ENCODE results near the gene TOX2. TPM values are rescaled to one million over a fixed set of nuclear protein-coding genes. Genes with fewer than 3 reads are reported as not detected.

TOX2 gene
- total and polyA plus RNA-seq, 4 donors: 1.2 to 15.4 (median 9.0) TPM

DNA sequence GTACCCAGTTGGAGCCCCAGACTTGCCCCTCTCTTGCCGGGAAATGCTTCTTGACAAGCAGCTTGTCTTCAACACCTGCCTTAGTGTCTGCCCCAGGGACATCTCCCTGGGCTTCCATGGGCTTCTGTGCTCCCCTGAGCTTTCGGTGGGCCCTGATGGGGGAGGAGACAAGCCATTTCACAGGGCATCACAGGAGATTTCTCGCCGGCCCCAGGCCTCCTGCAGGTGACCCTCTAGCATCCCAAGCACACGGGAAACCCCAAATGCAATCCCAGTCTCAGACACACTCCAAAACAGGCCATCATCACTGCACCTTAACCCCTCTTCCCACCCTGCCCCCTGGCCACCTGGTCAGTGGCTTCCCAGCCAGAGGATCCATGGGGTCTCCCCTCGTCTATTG lies 197.8 kb downstream of the TOX2 start:
- H3K36me3 ChIP-seq (ENCODE audit: control insufficient read depth, insufficient read depth, low read length): no peaks in the 10 kb centered on the region
- WGBS (ENCODE audit: insufficient coverage): 79% methylated on average over 3 of the region's 6 CpGs
- H3K4me1 ChIP-seq (ENCODE audit: control insufficient read depth, insufficient read depth, low read length): peaks cover 5% of the 10 kb centered on the region
- H3K4me3 ChIP-seq (ENCODE audit: low read depth, low read length): no peak overlapping the region
- no peak for DNase-seq (ENCODE audit: low read depth in 4 of 6, low spot score in 6 of 6)
- H3K9me3 ChIP-seq (ENCODE audit: control insufficient read depth, insufficient read depth, low read length): no peaks in the 10 kb centered on the region
- no peak overlapping the region for H3K27ac ChIP-seq (ENCODE audit: low read depth, low read length)
- H3K27me3 ChIP-seq (ENCODE audit: control insufficient read depth, insufficient read depth, low read length): peaks cover 21% of the 10 kb centered on the region

DNA sequence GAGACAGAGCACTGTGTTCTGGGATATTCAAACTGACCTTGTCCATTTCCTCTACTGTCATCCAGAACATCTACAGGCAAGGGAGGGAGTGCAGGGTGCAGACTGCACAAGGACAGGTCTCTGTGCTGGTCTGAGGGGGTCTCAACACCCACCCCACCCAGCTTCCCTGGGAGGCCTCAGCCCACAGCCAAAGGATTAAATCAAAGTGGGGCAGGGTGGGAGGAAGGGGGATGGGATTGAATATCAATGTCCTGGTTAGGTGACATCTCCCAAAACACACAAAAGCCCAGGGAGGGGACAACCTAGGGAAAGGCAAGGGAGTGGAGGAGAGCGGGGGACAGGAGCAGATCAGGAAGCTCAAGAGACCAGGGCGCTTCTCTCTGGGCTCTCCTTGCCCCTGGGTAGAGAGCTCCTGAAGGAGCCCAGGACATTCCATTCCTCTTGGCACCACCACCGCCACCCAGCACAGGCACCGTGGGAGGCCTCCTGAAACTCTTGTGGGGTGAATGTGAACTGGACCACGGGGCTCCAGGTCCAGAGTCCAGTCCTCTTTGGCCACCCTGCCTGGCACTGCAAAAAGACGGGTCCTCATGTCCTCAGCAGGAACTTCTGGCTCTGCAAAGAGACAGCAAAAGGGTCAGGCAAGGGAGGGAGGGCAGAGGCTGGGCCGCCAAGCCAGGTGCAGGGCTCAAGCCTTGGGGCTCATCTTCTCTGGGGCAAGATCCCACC lies 198.4 kb downstream of the TOX2 start:
- peaks cover 5% of the 10 kb centered on the region for H3K4me1 ChIP-seq (ENCODE audit: control insufficient read depth, insufficient read depth, low read length)
- peaks cover 20% of the 10 kb centered on the region for H3K27me3 ChIP-seq (ENCODE audit: control insufficient read depth, insufficient read depth, low read length)
- 74% methylated on average over 5 of the region's 7 CpGs for WGBS (ENCODE audit: insufficient coverage)
- H3K27ac ChIP-seq (ENCODE audit: low read depth, low read length): no peak overlapping the region
- no peaks in the 10 kb centered on the region for H3K36me3 ChIP-seq (ENCODE audit: control insufficient read depth, insufficient read depth, low read length)
- DNase-seq (ENCODE audit: low read depth in 4 of 6, low spot score in 6 of 6): no peak
- H3K9me3 ChIP-seq (ENCODE audit: control insufficient read depth, insufficient read depth, low read length): no peaks in the 10 kb centered on the region
- no peak overlapping the region for H3K4me3 ChIP-seq (ENCODE audit: low read depth, low read length)

DNA sequence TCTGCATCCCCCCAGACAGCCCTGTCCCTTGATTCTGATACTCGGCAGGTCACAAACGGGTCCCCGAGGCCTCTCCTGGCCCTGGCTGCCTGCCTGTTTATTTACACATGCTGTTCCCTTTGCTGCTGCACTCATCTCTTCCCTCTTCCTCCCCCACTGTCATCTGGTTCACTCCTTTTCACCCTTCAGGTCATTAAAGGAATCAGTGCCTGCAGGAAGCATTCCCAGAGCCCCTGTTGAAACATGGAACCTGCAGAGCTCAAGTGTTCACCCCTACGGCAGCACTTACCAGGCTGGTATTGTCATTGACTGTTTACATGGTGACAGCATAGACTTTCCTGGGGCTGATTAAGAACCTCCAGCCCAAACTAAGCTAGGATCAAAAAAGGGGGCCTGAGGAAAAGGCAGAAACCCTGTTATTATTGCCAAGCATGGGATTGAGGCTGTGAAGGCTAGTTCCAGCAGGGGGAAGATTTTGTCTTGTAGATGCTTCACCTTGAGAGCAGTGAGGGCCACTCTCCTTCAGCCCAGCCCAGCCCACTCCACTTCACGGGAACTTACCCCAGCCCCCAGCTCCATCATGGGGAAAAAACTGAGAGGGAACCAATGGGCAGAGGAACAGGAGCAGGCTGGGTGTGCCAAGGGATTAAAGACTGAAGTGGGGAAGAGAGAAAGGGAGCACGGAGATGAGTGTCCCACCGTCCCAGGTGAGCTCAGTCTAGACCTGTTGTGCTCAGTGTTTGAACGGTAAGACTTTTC lies 199.1 kb downstream of the TOX2 start:
- Histone ChIP-seq H3K27me3 (ENCODE audit: control insufficient read depth, insufficient read depth, low read length) (peaks cover 17% of the 10 kb centered on the region), H3K36me3 (ENCODE audit: control insufficient read depth, insufficient read depth, low read length) (no peaks in the 10 kb centered on the region), H3K27ac (ENCODE audit: low read depth, low read length) (no peak overlapping the region), H3K4me1 (ENCODE audit: control insufficient read depth, insufficient read depth, low read length) (peaks cover 5% of the 10 kb centered on the region), H3K9me3 (ENCODE audit: control insufficient read depth, insufficient read depth, low read length) (no peaks in the 10 kb centered on the region), H3K4me3 (ENCODE audit: low read depth, low read length) (no peak overlapping the region)
- DNase-seq (ENCODE audit: low read depth in 4 of 6, low spot score in 6 of 6): no peak
- WGBS (ENCODE audit: insufficient coverage): 52% methylated on average over 8 of the region's 8 CpGs

DNA sequence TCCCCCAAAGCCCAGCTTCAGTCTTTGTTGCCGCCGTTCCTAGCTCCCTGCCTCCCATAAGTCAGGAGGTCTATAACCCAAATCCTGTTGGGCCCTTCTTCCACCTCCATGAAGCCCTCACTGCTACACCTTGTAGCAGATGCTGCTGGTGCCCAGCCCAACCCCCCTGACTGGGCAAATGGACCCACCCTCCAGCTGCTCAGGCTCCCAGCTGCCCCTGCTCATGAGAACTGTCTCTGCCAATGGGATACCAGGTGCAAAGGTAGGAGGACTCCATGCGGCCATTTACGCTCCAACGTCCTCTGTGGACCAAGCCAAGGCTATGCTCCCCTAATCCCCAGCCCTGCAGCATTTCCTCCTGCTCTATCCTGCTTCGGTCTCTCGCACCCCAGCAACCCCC lies 200.5 kb downstream of the TOX2 start:
- WGBS (ENCODE audit: insufficient coverage): 88% methylated on average over 7 of the region's 7 CpGs
- Histone ChIP-seq H3K4me1 (ENCODE audit: control insufficient read depth, insufficient read depth, low read length) (peaks cover 5% of the 10 kb centered on the region), H3K4me3 (ENCODE audit: low read depth, low read length) (no peak overlapping the region), H3K36me3 (ENCODE audit: control insufficient read depth, insufficient read depth, low read length) (no peaks in the 10 kb centered on the region), H3K27me3 (ENCODE audit: control insufficient read depth, insufficient read depth, low read length) (peaks cover 17% of the 10 kb centered on the region), H3K9me3 (ENCODE audit: control insufficient read depth, insufficient read depth, low read length) (no peaks in the 10 kb centered on the region), H3K27ac (ENCODE audit: low read depth, low read length) (no peak overlapping the region)
- DNase-seq (ENCODE audit: low read depth in 4 of 6, low spot score in 6 of 6): no peak

DNA sequence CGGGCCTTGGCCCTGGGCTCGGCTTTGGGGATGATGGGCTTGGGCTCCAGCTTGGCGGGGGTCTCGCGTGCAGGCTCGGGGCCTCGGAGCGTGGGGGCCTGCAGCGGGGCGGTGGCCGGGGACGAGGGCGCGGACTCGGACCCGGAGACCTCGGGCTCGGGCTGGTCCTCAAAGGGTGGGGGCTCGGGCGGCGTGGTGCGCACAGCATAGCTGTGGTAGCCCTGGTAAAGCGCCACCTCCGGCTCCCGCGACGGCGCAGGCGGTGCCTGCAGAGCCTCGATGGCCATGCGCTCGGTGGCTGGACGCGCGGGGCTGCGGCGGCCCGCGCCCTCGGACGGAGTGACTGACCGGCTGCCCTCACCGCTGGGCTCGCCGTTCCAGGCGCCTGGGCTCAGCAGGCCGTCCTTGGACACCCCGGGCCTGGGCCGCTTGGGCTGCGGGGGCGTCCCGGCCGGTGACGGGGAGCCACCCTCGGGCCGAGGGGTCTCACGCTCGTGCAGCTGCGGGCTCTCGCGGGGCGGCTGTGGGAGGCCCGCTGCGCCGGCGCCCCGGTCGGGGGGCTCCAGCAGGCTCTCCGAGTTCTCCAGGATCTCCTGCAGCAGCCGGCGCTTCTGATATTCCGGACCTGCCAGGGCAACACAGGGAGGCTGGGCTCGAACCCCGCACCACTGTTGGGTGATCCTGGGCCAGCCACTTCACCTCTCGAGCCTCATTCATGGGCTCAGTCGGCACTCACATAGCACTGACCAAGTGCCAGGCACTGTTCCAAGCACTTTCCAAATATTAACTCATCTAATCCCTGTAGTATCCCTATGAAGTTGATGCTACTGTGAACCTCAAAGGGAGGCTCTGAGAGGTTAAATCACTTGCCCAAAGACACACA lies 201.4 kb downstream of the TOX2 start:
- Histone ChIP-seq H3K9me3 (ENCODE audit: control insufficient read depth, insufficient read depth, low read length) (no peaks in the 10 kb centered on the region), H3K27ac (ENCODE audit: low read depth, low read length) (no peak overlapping the region), H3K4me3 (ENCODE audit: low read depth, low read length) (no peak overlapping the region), H3K27me3 (ENCODE audit: control insufficient read depth, insufficient read depth, low read length) (peaks cover 17% of the 10 kb centered on the region), H3K36me3 (ENCODE audit: control insufficient read depth, insufficient read depth, low read length) (no peaks in the 10 kb centered on the region), H3K4me1 (ENCODE audit: control insufficient read depth, insufficient read depth, low read length) (peaks cover 5% of the 10 kb centered on the region)
- 21% methylated on average over 76 of the region's 76 CpGs for WGBS (ENCODE audit: insufficient coverage)
- DNase-seq (ENCODE audit: low read depth in 4 of 6, low spot score in 6 of 6): no peak

DNA sequence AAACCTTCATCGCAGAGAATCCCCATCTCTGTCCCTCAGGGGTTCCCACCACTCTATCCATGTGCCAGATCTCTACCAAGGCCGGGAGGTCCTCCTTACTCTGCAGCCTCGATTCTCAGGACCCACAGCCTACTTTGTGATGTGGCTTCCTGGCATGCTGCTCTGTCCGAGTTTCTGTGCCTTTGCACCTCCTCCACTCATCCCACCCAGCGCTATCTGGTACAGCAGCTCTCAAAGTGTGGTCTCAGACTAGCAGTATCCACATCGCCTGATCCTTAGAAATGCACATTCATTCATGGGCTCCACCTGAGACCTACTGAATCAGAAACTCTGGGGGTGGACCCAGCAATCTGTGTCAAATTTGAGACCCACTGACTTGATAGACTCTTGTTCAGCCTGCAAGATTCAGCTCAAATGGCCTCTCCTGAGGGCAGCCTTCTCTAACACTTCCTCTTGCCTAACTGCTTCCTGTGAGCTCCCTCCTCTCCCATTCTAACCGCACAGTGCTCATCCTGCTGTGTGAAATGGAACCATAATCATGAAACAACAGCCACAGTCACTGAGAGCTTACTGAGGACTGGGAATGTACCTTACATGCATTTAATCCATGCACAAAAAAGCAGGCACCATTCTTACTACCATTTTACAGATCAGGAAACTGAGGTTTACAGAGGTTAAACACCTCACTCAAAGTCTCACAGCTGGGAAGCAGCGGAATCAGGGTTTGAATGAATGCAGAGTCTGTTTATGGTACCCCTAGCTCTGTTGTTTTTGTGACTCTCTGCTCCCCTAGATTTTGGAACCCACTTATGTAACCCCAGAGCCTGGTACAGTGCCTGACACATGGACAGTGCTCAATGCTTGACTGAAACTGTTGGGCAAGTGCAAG lies 202.9 kb downstream of the TOX2 start:
- no peak for DNase-seq (ENCODE audit: low read depth in 4 of 6, low spot score in 6 of 6)
- Histone ChIP-seq H3K36me3 (ENCODE audit: control insufficient read depth, insufficient read depth, low read length) (no peaks in the 10 kb centered on the region), H3K4me3 (ENCODE audit: low read depth, low read length) (no peak overlapping the region), H3K9me3 (ENCODE audit: control insufficient read depth, insufficient read depth, low read length) (no peaks in the 10 kb centered on the region), H3K27ac (ENCODE audit: low read depth, low read length) (no peak overlapping the region), H3K27me3 (ENCODE audit: control insufficient read depth, insufficient read depth, low read length) (peaks cover 20% of the 10 kb centered on the region), H3K4me1 (ENCODE audit: control insufficient read depth, insufficient read depth, low read length) (peaks cover 5% of the 10 kb centered on the region)
- WGBS (ENCODE audit: insufficient coverage): 86% methylated on average over 7 of the region's 8 CpGs

DNA sequence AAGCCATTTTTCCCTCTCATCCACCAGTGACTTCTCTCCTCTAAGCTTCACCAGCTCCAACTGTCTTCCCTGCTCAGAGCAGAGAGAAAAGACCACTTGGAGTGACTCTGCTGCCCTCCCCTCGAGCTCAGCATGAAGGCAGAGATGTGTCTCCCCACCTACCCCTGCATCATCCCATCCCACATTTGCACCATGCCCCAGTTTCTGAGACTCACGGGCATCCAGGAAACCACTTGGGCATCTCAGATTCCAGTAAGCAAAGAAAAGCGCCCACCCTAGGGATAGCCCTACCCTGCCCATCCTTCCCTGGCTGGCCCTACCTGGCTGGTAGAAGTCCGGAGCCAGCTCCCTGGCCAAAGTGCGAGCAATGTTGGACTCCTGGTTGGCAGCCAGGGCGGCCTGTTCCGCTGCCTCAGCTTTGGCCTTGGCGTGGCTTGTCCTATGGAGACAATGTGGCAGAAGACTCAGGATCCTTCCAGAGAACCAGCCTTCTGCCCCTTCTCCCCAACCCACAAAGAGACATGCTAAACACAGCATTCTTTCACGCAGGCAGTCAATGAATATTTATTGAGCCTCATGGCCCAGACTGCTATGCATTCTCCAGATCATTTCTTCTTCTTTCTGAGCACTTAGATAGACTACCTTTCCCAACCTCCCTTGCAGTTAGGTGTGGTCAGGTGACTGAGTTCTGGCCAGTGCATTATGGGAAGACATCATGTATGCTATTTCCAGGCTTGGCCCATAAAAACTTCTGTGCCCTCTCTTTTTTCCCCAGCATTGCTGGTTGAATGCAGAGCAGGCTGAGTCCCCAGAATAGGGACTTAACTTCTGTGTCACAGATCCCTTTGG lies 203.8 kb downstream of the TOX2 start:
- no peak overlapping the region for H3K4me3 ChIP-seq (ENCODE audit: low read depth, low read length)
- H3K9me3 ChIP-seq (ENCODE audit: control insufficient read depth, insufficient read depth, low read length): no peaks in the 10 kb centered on the region
- no peak for DNase-seq (ENCODE audit: low read depth in 4 of 6, low spot score in 6 of 6)
- H3K4me1 ChIP-seq (ENCODE audit: control insufficient read depth, insufficient read depth, low read length): peaks cover 5% of the 10 kb centered on the region
- peaks cover 20% of the 10 kb centered on the region for H3K27me3 ChIP-seq (ENCODE audit: control insufficient read depth, insufficient read depth, low read length)
- WGBS (ENCODE audit: insufficient coverage): 92% methylated on average over 9 of the region's 9 CpGs
- no peaks in the 10 kb centered on the region for H3K36me3 ChIP-seq (ENCODE audit: control insufficient read depth, insufficient read depth, low read length)
- H3K27ac ChIP-seq (ENCODE audit: low read depth, low read length): no peak overlapping the region
